Natural killer cell (primary cell): Measurements from ENCODE around the gene EPOP. TPM values are rescaled to one million over a fixed set of nuclear protein-coding genes. Genes with fewer than 3 reads are reported as not detected.
A peak's percentile ranks its signal among the peaks of the same experiment; 100 is the strongest.

Source experiments
- ATAC-seq, 3 donors: fragments of 150-1000 bp in 2 of 3; fragments of 200-7000 bp in 1 of 3; cut with Tn5 transposase; 1 replicate in 1 of 3; 2 replicates in 2 of 3; pipeline ENCODE4 v1.10.0; 2021; ENCODE audit warnings: mild to moderate bottlenecking in 2 of 3, moderate library complexity in 2 of 3
- DNase-seq, 2 donors: peaks; one replicate each; pipeline versions ENCODE4 v3.0.0 to v3.0.0-alpha.2; 2013 to 2021; ENCODE audit warnings: mixed read lengths in 1 of 2
- H3K27ac ChIP-seq: one replicate; pipeline ENCODE4 v1.5.1; 2013; ENCODE audit warnings: mild to moderate bottlenecking, low read length
- H3K27me3 ChIP-seq: one replicate; pipeline ENCODE4 v1.6.1; 2013; ENCODE audit warnings: low read length; ENCODE audit not compliant: control insufficient read depth, insufficient read depth
- H3K36me3 ChIP-seq: one replicate; pipeline ENCODE4 v1.6.1; 2013; ENCODE audit warnings: low read length; ENCODE audit not compliant: control insufficient read depth, insufficient read depth
- H3K4me1 ChIP-seq: one replicate; pipeline ENCODE4 v1.6.1; 2013; ENCODE audit warnings: low read length; ENCODE audit not compliant: control insufficient read depth, insufficient read depth
- H3K4me3 ChIP-seq: one replicate; pipeline ENCODE4 v1.5.1; 2013; ENCODE audit warnings: low read length
- H3K9me3 ChIP-seq: one replicate; pipeline ENCODE4 v1.6.1; 2013; ENCODE audit warnings: low read length; ENCODE audit not compliant: control insufficient read depth, insufficient read depth
- H3K27ac Mint-ChIP-seq, 2 donors: one replicate each; pipeline ENCODE4 v1.8.0; 2022; ENCODE audit warnings: mild to moderate bottlenecking in 2 of 2, mixed read lengths in 2 of 2, moderate library complexity in 1 of 2
- H3K27me3 Mint-ChIP-seq, 2 donors: one replicate each; pipeline ENCODE4 v1.8.0; 2022; ENCODE audit warnings: low read depth in 2 of 2, mixed read lengths in 2 of 2
- H3K36me3 Mint-ChIP-seq: one replicate; pipeline ENCODE4 v1.8.0; 2022; ENCODE audit warnings: mixed read lengths
- H3K4me1 Mint-ChIP-seq, 2 donors: one replicate each; pipeline ENCODE4 v1.8.0; 2022; ENCODE audit warnings: mixed read lengths in 2 of 2
- H3K4me3 Mint-ChIP-seq: one replicate; pipeline ENCODE4 v1.8.0; 2022; ENCODE audit warnings: mild to moderate bottlenecking, moderate library complexity, mixed read lengths
- H3K9me3 Mint-ChIP-seq, 2 donors: one replicate each; pipeline ENCODE4 v1.8.0; 2022; ENCODE audit warnings: mixed read lengths in 2 of 2
- WGBS: methylation state at CpG from one replicate; pipeline ENCODE4 v1.1.7; 2013; ENCODE audit warnings: missing lambda C conversion rate; ENCODE audit not compliant: insufficient coverage; 5-methylcytosine and 5-hydroxymethylcytosine counted together
- intact Hi-C: fragments of 100-400 bp; cut with micrococcal nuclease; formaldehyde crosslinking; loops from one replicate; pipeline ENCODE4 v1.14.2; 2022
- total RNA-seq, 4 donors: library from RNA; stranded (reverse); fragments of 120-200 nt in 1 of 4; gene quantifications; one replicate each; pipeline versions ENCODE4 v1.2.3 to v1.2.4, GENCODE V29; 2013 to 2022
- TF ChIP-seq, protein P1 (sequence below): fragments of 200-600 bp; IDR thresholded peaks from one replicate; pipeline ENCODE4 v1.8.0; 2022; ENCODE audit warnings: antibody characterized with exemption

Gene EPOP
- total RNA-seq, 3 donors from 2014 or later (not counting 1 experiment from before 2014, with no cell fraction given) = 0.66 to 1.9 (median 1.1) TPM

GRCh38 chr17:38697061-38697820, 22.5 kb upstream of the EPOP start:
- Mint-ChIP-seq H3K27me3 (peaks cover 0 to 3% of the 10 kb centered on the region in 2 donors), H3K27ac (peak overlapping the region; percentile 71 to 81), H3K36me3 (no peaks in the 10 kb centered on the region), H3K9me3 (no peaks in the 10 kb centered on the region), H3K4me1 (peaks cover 22 to 40% of the 10 kb centered on the region in 2 donors), H3K4me3 (no peak overlapping the region)
- Histone ChIP-seq H3K27ac (no peak overlapping the region), H3K27me3 (no peaks in the 10 kb centered on the region), H3K9me3 (no peaks in the 10 kb centered on the region), H3K4me1 (peaks cover 20% of the 10 kb centered on the region), H3K36me3 (no peaks in the 10 kb centered on the region), H3K4me3 (no peak overlapping the region)
- ATAC-seq (no peak), DNase-seq (no peak)
- intact Hi-C loops = no loop called here
- 89% methylated on average over 4 of the region's 4 CpGs for WGBS
- TF ChIP-seq, protein P1, sequence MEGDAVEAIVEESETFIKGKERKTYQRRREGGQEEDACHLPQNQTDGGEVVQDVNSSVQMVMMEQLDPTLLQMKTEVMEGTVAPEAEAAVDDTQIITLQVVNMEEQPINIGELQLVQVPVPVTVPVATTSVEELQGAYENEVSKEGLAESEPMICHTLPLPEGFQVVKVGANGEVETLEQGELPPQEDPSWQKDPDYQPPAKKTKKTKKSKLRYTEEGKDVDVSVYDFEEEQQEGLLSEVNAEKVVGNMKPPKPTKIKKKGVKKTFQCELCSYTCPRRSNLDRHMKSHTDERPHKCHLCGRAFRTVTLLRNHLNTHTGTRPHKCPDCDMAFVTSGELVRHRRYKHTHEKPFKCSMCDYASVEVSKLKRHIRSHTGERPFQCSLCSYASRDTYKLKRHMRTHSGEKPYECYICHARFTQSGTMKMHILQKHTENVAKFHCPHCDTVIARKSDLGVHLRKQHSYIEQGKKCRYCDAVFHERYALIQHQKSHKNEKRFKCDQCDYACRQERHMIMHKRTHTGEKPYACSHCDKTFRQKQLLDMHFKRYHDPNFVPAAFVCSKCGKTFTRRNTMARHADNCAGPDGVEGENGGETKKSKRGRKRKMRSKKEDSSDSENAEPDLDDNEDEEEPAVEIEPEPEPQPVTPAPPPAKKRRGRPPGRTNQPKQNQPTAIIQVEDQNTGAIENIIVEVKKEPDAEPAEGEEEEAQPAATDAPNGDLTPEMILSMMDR = no peak

DNA sequence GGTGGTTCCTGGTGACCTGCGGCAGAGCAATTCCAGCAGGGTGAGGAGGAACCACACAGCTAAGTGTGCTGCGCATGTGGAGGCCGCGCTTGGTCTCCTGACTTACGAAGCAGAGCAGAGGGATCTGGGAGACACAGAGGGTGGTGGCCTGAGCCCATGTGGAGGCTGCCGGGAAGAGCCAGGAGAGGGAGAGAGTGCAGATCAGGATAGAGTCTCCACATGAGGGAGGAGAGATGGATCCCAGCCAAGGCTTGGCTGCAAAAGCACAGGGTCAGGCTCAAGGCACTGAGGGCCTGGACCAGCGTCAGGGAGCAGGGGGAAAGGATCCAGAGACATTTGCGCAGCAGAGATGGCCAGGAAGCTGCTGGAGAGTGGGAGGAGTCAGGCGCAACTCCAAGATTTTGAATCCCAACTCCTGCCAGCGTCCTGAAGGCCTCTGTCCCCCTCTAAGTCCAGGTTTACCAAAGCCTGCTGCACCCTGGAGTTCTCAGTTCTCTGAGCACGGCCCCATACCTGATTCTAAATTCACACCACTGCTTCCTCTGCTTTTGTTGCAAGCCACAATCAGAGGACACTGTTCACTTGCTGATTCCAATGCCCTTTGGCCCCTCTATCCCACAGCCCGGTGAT, 19.1 kb upstream of the EPOP start:
- TF ChIP-seq, protein P1 = no peak
- H3K27me3 Mint-ChIP-seq = peaks cover 0 to 3% of the 10 kb centered on the region in 2 donors
- Histone ChIP-seq H3K4me1 (peaks cover 3% of the 10 kb centered on the region), H3K36me3 (no peaks in the 10 kb centered on the region), H3K27me3 (no peaks in the 10 kb centered on the region), H3K4me3 (no peak overlapping the region), H3K9me3 (no peaks in the 10 kb centered on the region), H3K27ac (no peak overlapping the region)
- intact Hi-C loops = no loop called here
- H3K4me1 Mint-ChIP-seq = peaks cover 19 to 25% of the 10 kb centered on the region in 2 donors
- 90% methylated on average over 12 of the region's 12 CpGs for WGBS
- no peak overlapping the region for H3K27ac Mint-ChIP-seq
- no peak overlapping the region for H3K4me3 Mint-ChIP-seq
- H3K36me3 Mint-ChIP-seq = no peaks in the 10 kb centered on the region
- ATAC-seq (no peak), DNase-seq (no peak)
- no peaks in the 10 kb centered on the region for H3K9me3 Mint-ChIP-seq

DNA sequence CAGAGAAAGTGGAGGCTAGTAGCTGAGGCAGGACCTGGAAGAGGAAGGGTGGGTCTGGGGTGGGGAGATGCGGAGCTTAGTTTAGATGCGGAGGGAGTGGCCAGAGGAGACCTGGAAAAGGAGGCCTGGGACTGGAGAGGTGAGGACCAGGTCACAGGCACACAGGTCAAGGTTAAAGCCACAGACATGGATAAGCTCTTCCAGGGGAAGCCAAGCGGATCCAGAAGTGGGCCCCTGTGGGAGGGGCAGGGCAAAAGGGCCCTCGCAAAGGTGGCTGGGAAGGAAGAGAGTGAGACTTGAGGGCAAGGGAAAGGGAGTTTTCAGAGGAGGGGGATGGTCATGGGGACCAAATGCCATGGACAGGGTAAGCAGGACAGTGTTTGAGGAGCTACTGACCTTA, 16.4 kb upstream of the EPOP start:
- intact Hi-C loops = no loop called here
- no peaks in the 10 kb centered on the region for H3K27me3 ChIP-seq
- no peaks in the 10 kb centered on the region for H3K9me3 Mint-ChIP-seq
- peaks cover 0 to 3% of the 10 kb centered on the region in 2 donors for H3K27me3 Mint-ChIP-seq
- H3K27ac Mint-ChIP-seq = peak overlapping the region in 1 of 2 donors; percentile 20
- no peaks in the 10 kb centered on the region for H3K36me3 Mint-ChIP-seq
- H3K4me1 ChIP-seq = peaks cover 3% of the 10 kb centered on the region
- H3K4me1 Mint-ChIP-seq = peaks cover 6 to 9% of the 10 kb centered on the region in 2 donors
- 94% methylated on average over 4 of the region's 4 CpGs for WGBS
- no peak overlapping the region for H3K27ac ChIP-seq
- TF ChIP-seq, protein P1 = no peak
- no peaks in the 10 kb centered on the region for H3K36me3 ChIP-seq
- no peak overlapping the region for H3K4me3 ChIP-seq
- no peak overlapping the region for H3K4me3 Mint-ChIP-seq
- H3K9me3 ChIP-seq = no peaks in the 10 kb centered on the region
- ATAC-seq = no peak
- DNase-seq = no peak
